ENCODE results near the gene ACADVL.

The ACADVL gene

DNA sequence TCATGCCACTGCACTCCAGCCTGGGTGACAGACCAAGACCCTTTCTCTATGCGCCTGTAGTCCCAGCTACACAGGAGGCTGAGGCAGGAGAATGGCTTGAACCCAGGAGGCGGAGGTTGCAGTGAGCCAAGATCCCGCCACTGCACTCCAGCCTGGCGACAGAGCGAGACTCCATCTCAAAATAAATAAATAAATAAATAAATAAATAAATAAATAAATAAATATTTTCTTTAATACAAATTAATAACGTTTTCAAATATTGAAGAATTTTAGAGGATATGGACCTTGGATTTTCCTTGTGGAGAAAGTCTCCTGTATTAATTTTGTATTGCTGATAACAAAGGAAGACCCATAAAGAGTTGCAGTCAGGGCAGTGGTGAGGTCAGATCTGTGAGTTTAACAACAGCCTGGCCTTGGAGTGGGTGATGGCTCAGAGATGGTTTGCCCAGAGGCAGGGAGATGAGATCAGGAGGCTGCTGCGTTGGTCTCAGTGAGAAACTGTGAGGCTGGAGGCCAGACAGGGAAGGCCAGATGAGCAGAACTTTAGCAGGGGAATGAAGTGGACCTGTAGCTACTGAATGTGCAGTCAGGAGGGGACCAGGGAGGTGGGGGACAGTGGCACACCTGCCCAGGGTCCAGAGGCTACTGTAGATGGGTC, 36.2 kb upstream of the ACADVL start:
- H3K9ac ChIP-seq: no peak overlapping the region
- H3K79me2 ChIP-seq (ENCODE audit: insufficient read depth, low read depth): no peaks in the 10 kb centered on the region
- H3K4me2 ChIP-seq: no peak overlapping the region
- no peak overlapping the region for H3K27ac ChIP-seq
- no peak overlapping the region for H2AFZ ChIP-seq (ENCODE audit: low read depth)
- H3K27me3 ChIP-seq (ENCODE audit: insufficient read depth, low read depth): no peaks in the 10 kb centered on the region
- no peaks in the 10 kb centered on the region for H4K20me1 ChIP-seq (ENCODE audit: insufficient read depth)
- TF ChIP-seq, protein P1, sequence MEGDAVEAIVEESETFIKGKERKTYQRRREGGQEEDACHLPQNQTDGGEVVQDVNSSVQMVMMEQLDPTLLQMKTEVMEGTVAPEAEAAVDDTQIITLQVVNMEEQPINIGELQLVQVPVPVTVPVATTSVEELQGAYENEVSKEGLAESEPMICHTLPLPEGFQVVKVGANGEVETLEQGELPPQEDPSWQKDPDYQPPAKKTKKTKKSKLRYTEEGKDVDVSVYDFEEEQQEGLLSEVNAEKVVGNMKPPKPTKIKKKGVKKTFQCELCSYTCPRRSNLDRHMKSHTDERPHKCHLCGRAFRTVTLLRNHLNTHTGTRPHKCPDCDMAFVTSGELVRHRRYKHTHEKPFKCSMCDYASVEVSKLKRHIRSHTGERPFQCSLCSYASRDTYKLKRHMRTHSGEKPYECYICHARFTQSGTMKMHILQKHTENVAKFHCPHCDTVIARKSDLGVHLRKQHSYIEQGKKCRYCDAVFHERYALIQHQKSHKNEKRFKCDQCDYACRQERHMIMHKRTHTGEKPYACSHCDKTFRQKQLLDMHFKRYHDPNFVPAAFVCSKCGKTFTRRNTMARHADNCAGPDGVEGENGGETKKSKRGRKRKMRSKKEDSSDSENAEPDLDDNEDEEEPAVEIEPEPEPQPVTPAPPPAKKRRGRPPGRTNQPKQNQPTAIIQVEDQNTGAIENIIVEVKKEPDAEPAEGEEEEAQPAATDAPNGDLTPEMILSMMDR (conservative IDR thresholded peaks at IDR 0.05; ENCODE audit: low read depth, low read length): no peak
- H3K36me3 ChIP-seq (ENCODE audit: insufficient read depth): no peaks in the 10 kb centered on the region
- H3K4me1 ChIP-seq (ENCODE audit: low read depth, poor library complexity, severe bottlenecking): no peaks in the 10 kb centered on the region
- no peak overlapping the region for H3K4me3 ChIP-seq (IDR thresholded peaks at IDR 0.05; ENCODE audit: insufficient read depth, low read depth, low read length)

DNA sequence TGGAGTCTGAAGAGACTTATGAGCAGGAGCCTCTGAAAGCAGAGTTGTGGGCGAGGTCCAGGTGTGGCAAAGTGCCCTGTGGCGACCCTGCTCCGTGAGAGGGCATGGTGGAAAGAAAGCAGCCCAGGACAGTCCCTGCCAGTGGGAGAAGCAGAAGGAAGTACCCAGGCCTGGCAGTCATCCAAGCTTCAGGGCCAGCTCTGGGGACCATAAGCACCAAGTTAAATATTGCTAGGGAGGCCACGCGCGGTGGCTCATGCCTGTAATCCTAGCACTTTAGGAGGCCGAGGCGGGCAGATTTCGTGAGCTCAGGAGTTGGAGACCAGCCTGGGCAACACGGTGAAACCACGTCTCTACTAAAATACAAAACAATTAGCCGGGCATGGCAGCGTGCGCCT, 35.6 kb upstream of the ACADVL start:
- H3K4me1 ChIP-seq (ENCODE audit: low read depth, poor library complexity, severe bottlenecking): no peaks in the 10 kb centered on the region
- H3K27ac ChIP-seq: no peak overlapping the region
- H3K36me3 ChIP-seq (ENCODE audit: insufficient read depth): no peaks in the 10 kb centered on the region
- H4K20me1 ChIP-seq (ENCODE audit: insufficient read depth): no peaks in the 10 kb centered on the region
- no peak overlapping the region for H3K4me2 ChIP-seq
- no peak overlapping the region for H3K9ac ChIP-seq
- H2AFZ ChIP-seq (ENCODE audit: low read depth): no peak overlapping the region
- H3K79me2 ChIP-seq (ENCODE audit: insufficient read depth, low read depth): no peaks in the 10 kb centered on the region
- H3K4me3 ChIP-seq (IDR thresholded peaks at IDR 0.05; ENCODE audit: insufficient read depth, low read depth, low read length): no peak overlapping the region
- H3K27me3 ChIP-seq (ENCODE audit: insufficient read depth, low read depth): no peaks in the 10 kb centered on the region
- TF ChIP-seq, protein P1 (conservative IDR thresholded peaks at IDR 0.05; ENCODE audit: low read depth, low read length): no peak

GRCh38 chr17:7184647-7185046, 35.1 kb upstream of the ACADVL start:
- Histone ChIP-seq H4K20me1 (ENCODE audit: insufficient read depth) (no peaks in the 10 kb centered on the region), H2AFZ (ENCODE audit: low read depth) (no peak overlapping the region)

DNA sequence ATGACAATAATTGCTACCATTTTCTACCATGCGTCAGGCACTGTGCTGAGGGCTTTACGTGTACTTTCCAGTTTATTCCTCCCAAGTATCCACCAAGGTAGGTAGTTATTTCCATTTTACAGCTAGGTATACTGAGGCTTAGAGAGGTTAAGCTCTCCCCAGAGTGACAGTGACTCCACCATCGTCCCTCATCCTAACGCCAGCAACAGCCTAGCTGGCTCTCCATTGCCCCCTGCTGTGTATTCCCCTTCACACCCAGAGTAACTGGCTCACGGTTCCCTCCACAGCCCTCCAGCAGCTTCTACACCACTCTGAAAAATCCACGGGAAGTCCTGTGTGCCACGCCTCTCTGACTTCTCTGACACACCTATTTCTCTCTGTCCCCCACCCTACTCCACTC, 33.5 kb upstream of the ACADVL start:
- Histone ChIP-seq H3K79me2 (ENCODE audit: insufficient read depth, low read depth) (no peaks in the 10 kb centered on the region), H3K4me3 (IDR thresholded peaks at IDR 0.05; ENCODE audit: insufficient read depth, low read depth, low read length) (no peak overlapping the region), H4K20me1 (ENCODE audit: insufficient read depth) (no peaks in the 10 kb centered on the region), H3K36me3 (ENCODE audit: insufficient read depth) (no peaks in the 10 kb centered on the region), H2AFZ (ENCODE audit: low read depth) (no peak overlapping the region), H3K27me3 (ENCODE audit: insufficient read depth, low read depth) (no peaks in the 10 kb centered on the region), H3K4me2 (no peak overlapping the region), H3K27ac (no peak overlapping the region), H3K9ac (no peak overlapping the region), H3K4me1 (ENCODE audit: low read depth, poor library complexity, severe bottlenecking) (no peaks in the 10 kb centered on the region)
- TF ChIP-seq, protein P1 (conservative IDR thresholded peaks at IDR 0.05; ENCODE audit: low read depth, low read length): no peak

More at GRCh38 chr17:7184647-7185046, 35.1 kb upstream of the ACADVL start:
- Histone ChIP-seq H3K79me2 (ENCODE audit: insufficient read depth, low read depth) (no peaks in the 10 kb centered on the region), H3K4me3 (IDR thresholded peaks at IDR 0.05; ENCODE audit: insufficient read depth, low read depth, low read length) (no peak overlapping the region), H3K27me3 (ENCODE audit: insufficient read depth, low read depth) (no peaks in the 10 kb centered on the region), H3K9ac (no peak overlapping the region), H3K4me2 (no peak overlapping the region), H3K4me1 (ENCODE audit: low read depth, poor library complexity, severe bottlenecking) (no peaks in the 10 kb centered on the region), H3K27ac (no peak overlapping the region), H3K36me3 (ENCODE audit: insufficient read depth) (no peaks in the 10 kb centered on the region)
- TF ChIP-seq, protein P1 (conservative IDR thresholded peaks at IDR 0.05; ENCODE audit: low read depth, low read length): no peak
